ENCODE results near the gene ZDHHC12.

ZDHHC12 gene

GRCh38 chr9:128731691-128732090 lies 7.8 kb upstream of the ZDHHC12 start:
- Histone ChIP-seq H3K27ac (ENCODE audit: insufficient read depth in 1 of 2, low read depth in 1 of 2, low read length in 2 of 2, poor library complexity in 1 of 2, severe bottlenecking in 2 of 2) (no peak overlapping the region), H3K4me3 (ENCODE audit: control insufficient read depth in 1 of 7, extremely low read depth in 1 of 7, insufficient read depth in 4 of 7, low read depth in 2 of 7, low read length in 6 of 7) (no peak overlapping the region), H3K9me3 (ENCODE audit: control extremely low read depth in 1 of 5, control insufficient read depth in 4 of 5, insufficient read depth in 2 of 5, low read depth in 1 of 5, low read length in 4 of 5) (no peaks in the 10 kb centered on the region), H3K27me3 (replicated peaks in 2 of 5; ENCODE audit: control insufficient read depth in 4 of 5, insufficient read depth in 5 of 5, low read length in 4 of 5) (no peaks in the 10 kb centered on the region), H3K36me3 (ENCODE audit: control insufficient read depth in 4 of 4, insufficient read depth in 4 of 4, low read length in 3 of 4) (peaks cover 11 to 46% (median 15%) of the 10 kb centered on the region in 4 experiments), H3K4me1 (ENCODE audit: control extremely low read depth in 1 of 4, control insufficient read depth in 4 of 4, insufficient read depth in 4 of 4, low read length in 3 of 4) (peaks cover 0 to 2% (median 0%) of the 10 kb centered on the region in 4 experiments)
- CTCF ChIA-PET: interaction anchor here (0.7 to 1.2 kb wide), 2 partner anchors 33 to 87 kb away, joined by 3 read pairs; no protein-coding TSS in a partner anchor
- WGBS (ENCODE audit: insufficient coverage): 87% methylated on average over 9 of the region's 9 CpGs
- POLR2A ChIA-PET: no interaction called here
- no peak for DNase-seq

- Histone ChIP-seq H3K4me1 (ENCODE audit: control extremely low read depth in 1 of 4, control insufficient read depth in 4 of 4, insufficient read depth in 4 of 4, low read length in 3 of 4) (peaks cover 0 to 2% (median 0%) of the 10 kb centered on the region in 4 experiments), H3K9me3 (ENCODE audit: control extremely low read depth in 1 of 5, control insufficient read depth in 4 of 5, insufficient read depth in 2 of 5, low read depth in 1 of 5, low read length in 4 of 5) (no peaks in the 10 kb centered on the region), H3K36me3 (ENCODE audit: control insufficient read depth in 4 of 4, insufficient read depth in 4 of 4, low read length in 3 of 4) (peaks cover 11 to 46% (median 15%) of the 10 kb centered on the region in 4 experiments), H3K27me3 (replicated peaks in 2 of 5; ENCODE audit: control insufficient read depth in 4 of 5, insufficient read depth in 5 of 5, low read length in 4 of 5) (no peaks in the 10 kb centered on the region), H3K27ac (ENCODE audit: insufficient read depth in 1 of 2, low read depth in 1 of 2, low read length in 2 of 2, poor library complexity in 1 of 2, severe bottlenecking in 2 of 2) (no peak overlapping the region), H3K4me3 (ENCODE audit: control insufficient read depth in 1 of 7, extremely low read depth in 1 of 7, insufficient read depth in 4 of 7, low read depth in 2 of 7, low read length in 6 of 7) (no peak overlapping the region)
- CTCF ChIA-PET: interaction anchor here (0.7 to 1.2 kb wide), 2 partner anchors 34 to 88 kb away, joined by 3 read pairs; no protein-coding TSS in a partner anchor
- DNase-seq: no peak
- POLR2A ChIA-PET: no interaction called here
- 100% methylated on average over 8 of the region's 13 CpGs for WGBS (ENCODE audit: insufficient coverage)
Observed at GRCh38 chr9:128731093-128731492, 7.2 kb upstream of the ZDHHC12 start.

GRCh38 chr9:128729766-128730517 lies 6.0 kb upstream of the ZDHHC12 start:
- POLR2A ChIA-PET: no interaction called here
- H3K36me3 ChIP-seq (ENCODE audit: control insufficient read depth in 4 of 4, insufficient read depth in 4 of 4, low read length in 3 of 4): peaks cover 8 to 39% (median 12%) of the 10 kb centered on the region in 4 experiments
- no peaks in the 10 kb centered on the region for H3K9me3 ChIP-seq (ENCODE audit: control extremely low read depth in 1 of 5, control insufficient read depth in 4 of 5, insufficient read depth in 2 of 5, low read depth in 1 of 5, low read length in 4 of 5)
- no peak overlapping the region for H3K27ac ChIP-seq (ENCODE audit: insufficient read depth in 1 of 2, low read depth in 1 of 2, low read length in 2 of 2, poor library complexity in 1 of 2, severe bottlenecking in 2 of 2)
- H3K4me1 ChIP-seq (ENCODE audit: control extremely low read depth in 1 of 4, control insufficient read depth in 4 of 4, insufficient read depth in 4 of 4, low read length in 3 of 4): peaks cover 0 to 5% (median 3%) of the 10 kb centered on the region in 4 experiments
- CTCF ChIA-PET: no interaction called here
- no peak overlapping the region for H3K4me3 ChIP-seq (ENCODE audit: control insufficient read depth in 1 of 7, extremely low read depth in 1 of 7, insufficient read depth in 4 of 7, low read depth in 2 of 7, low read length in 6 of 7)
- H3K27me3 ChIP-seq (replicated peaks in 2 of 5; ENCODE audit: control insufficient read depth in 4 of 5, insufficient read depth in 5 of 5, low read length in 4 of 5): no peaks in the 10 kb centered on the region
- DNase-seq: no peak
- 99% methylated on average over 25 of the region's 27 CpGs for WGBS (ENCODE audit: insufficient coverage)

- no peak overlapping the region for H3K27ac ChIP-seq (ENCODE audit: insufficient read depth in 1 of 2, low read depth in 1 of 2, low read length in 2 of 2, poor library complexity in 1 of 2, severe bottlenecking in 2 of 2)
- ChIA-PET CTCF (no interaction called here), POLR2A (interaction anchor here (0.6 kb wide), 1 partner anchor 126 kb away, joined by 3 read pairs; no protein-coding TSS in a partner anchor)
- no peaks in the 10 kb centered on the region for H3K9me3 ChIP-seq (ENCODE audit: control extremely low read depth in 1 of 5, control insufficient read depth in 4 of 5, insufficient read depth in 2 of 5, low read depth in 1 of 5, low read length in 4 of 5)
- DNase-seq: no peak
- peaks cover 5 to 33% (median 10%) of the 10 kb centered on the region in 4 experiments for H3K36me3 ChIP-seq (ENCODE audit: control insufficient read depth in 4 of 4, insufficient read depth in 4 of 4, low read length in 3 of 4)
- 84% methylated on average over 4 of the region's 5 CpGs for WGBS (ENCODE audit: insufficient coverage)
- H3K27me3 ChIP-seq (replicated peaks in 2 of 5; ENCODE audit: control insufficient read depth in 4 of 5, insufficient read depth in 5 of 5, low read length in 4 of 5): no peaks in the 10 kb centered on the region
- no peak overlapping the region for H3K4me3 ChIP-seq (ENCODE audit: control insufficient read depth in 1 of 7, extremely low read depth in 1 of 7, insufficient read depth in 4 of 7, low read depth in 2 of 7, low read length in 6 of 7)
- H3K4me1 ChIP-seq (ENCODE audit: control extremely low read depth in 1 of 4, control insufficient read depth in 4 of 4, insufficient read depth in 4 of 4, low read length in 3 of 4): peaks cover 0 to 11% (median 10%) of the 10 kb centered on the region in 4 experiments
Observed at GRCh38 chr9:128729302-128729701, 5.4 kb upstream of the ZDHHC12 start.

- H3K4me3 ChIP-seq (ENCODE audit: control insufficient read depth in 1 of 7, extremely low read depth in 1 of 7, insufficient read depth in 4 of 7, low read depth in 2 of 7, low read length in 6 of 7): no peak overlapping the region
- no peaks in the 10 kb centered on the region for H3K9me3 ChIP-seq (ENCODE audit: control extremely low read depth in 1 of 5, control insufficient read depth in 4 of 5, insufficient read depth in 2 of 5, low read depth in 1 of 5, low read length in 4 of 5)
- POLR2A ChIA-PET: no interaction called here
- no peak for DNase-seq
- peaks cover 0 to 17% (median 11%) of the 10 kb centered on the region in 4 experiments for H3K4me1 ChIP-seq (ENCODE audit: control extremely low read depth in 1 of 4, control insufficient read depth in 4 of 4, insufficient read depth in 4 of 4, low read length in 3 of 4)
- CTCF ChIA-PET: no interaction called here
- H3K27ac ChIP-seq (ENCODE audit: insufficient read depth in 1 of 2, low read depth in 1 of 2, low read length in 2 of 2, poor library complexity in 1 of 2, severe bottlenecking in 2 of 2): no peak overlapping the region
- 88% methylated on average over 7 of the region's 7 CpGs for WGBS (ENCODE audit: insufficient coverage)
- H3K27me3 ChIP-seq (replicated peaks in 2 of 5; ENCODE audit: control insufficient read depth in 4 of 5, insufficient read depth in 5 of 5, low read length in 4 of 5): no peaks in the 10 kb centered on the region
- H3K36me3 ChIP-seq (ENCODE audit: control insufficient read depth in 4 of 4, insufficient read depth in 4 of 4, low read length in 3 of 4): peaks cover 5 to 29% (median 10%) of the 10 kb centered on the region in 4 experiments
Observed at GRCh38 chr9:128728298-128728697, 4.4 kb upstream of the ZDHHC12 start.

- peaks cover 4 to 24% (median 7%) of the 10 kb centered on the region in 4 experiments for H3K36me3 ChIP-seq (ENCODE audit: control insufficient read depth in 4 of 4, insufficient read depth in 4 of 4, low read length in 3 of 4)
- ChIA-PET CTCF (no interaction called here), POLR2A (no interaction called here)
- WGBS (ENCODE audit: insufficient coverage): 89% methylated on average over 5 of the region's 5 CpGs
- H3K4me3 ChIP-seq (ENCODE audit: control insufficient read depth in 1 of 7, extremely low read depth in 1 of 7, insufficient read depth in 4 of 7, low read depth in 2 of 7, low read length in 6 of 7): no peak overlapping the region
- H3K27me3 ChIP-seq (replicated peaks in 2 of 5; ENCODE audit: control insufficient read depth in 4 of 5, insufficient read depth in 5 of 5, low read length in 4 of 5): no peaks in the 10 kb centered on the region
- peaks cover 0 to 23% (median 16%) of the 10 kb centered on the region in 4 experiments for H3K4me1 ChIP-seq (ENCODE audit: control extremely low read depth in 1 of 4, control insufficient read depth in 4 of 4, insufficient read depth in 4 of 4, low read length in 3 of 4)
- no peaks in the 10 kb centered on the region for H3K9me3 ChIP-seq (ENCODE audit: control extremely low read depth in 1 of 5, control insufficient read depth in 4 of 5, insufficient read depth in 2 of 5, low read depth in 1 of 5, low read length in 4 of 5)
- H3K27ac ChIP-seq (ENCODE audit: insufficient read depth in 1 of 2, low read depth in 1 of 2, low read length in 2 of 2, poor library complexity in 1 of 2, severe bottlenecking in 2 of 2): no peak overlapping the region
- no peak for DNase-seq
Observed at GRCh38 chr9:128727640-128728248, 3.8 kb upstream of the ZDHHC12 start.

- no peaks in the 10 kb centered on the region for H3K9me3 ChIP-seq (ENCODE audit: control extremely low read depth in 1 of 5, control insufficient read depth in 4 of 5, insufficient read depth in 2 of 5, low read depth in 1 of 5, low read length in 4 of 5)
- 34% methylated on average over 8 of the region's 10 CpGs for WGBS (ENCODE audit: insufficient coverage)
- H3K27ac ChIP-seq (ENCODE audit: insufficient read depth in 1 of 2, low read depth in 1 of 2, low read length in 2 of 2, poor library complexity in 1 of 2, severe bottlenecking in 2 of 2): no peak overlapping the region
- H3K4me3 ChIP-seq (ENCODE audit: control insufficient read depth in 1 of 7, extremely low read depth in 1 of 7, insufficient read depth in 4 of 7, low read depth in 2 of 7, low read length in 6 of 7): peak overlapping the region in 6 of 7 experiments; percentile 73 to 95 (median 84)
- H3K4me1 ChIP-seq (ENCODE audit: control extremely low read depth in 1 of 4, control insufficient read depth in 4 of 4, insufficient read depth in 4 of 4, low read length in 3 of 4): peaks cover 0 to 30% (median 18%) of the 10 kb centered on the region in 4 experiments
- peak; percentile 22 to 59 (median 59) for DNase-seq
- H3K36me3 ChIP-seq (ENCODE audit: control insufficient read depth in 4 of 4, insufficient read depth in 4 of 4, low read length in 3 of 4): peaks cover 3 to 28% (median 15%) of the 10 kb centered on the region in 4 experiments
- no peaks in the 10 kb centered on the region for H3K27me3 ChIP-seq (replicated peaks in 2 of 5; ENCODE audit: control insufficient read depth in 4 of 5, insufficient read depth in 5 of 5, low read length in 4 of 5)
- CTCF ChIA-PET: interaction anchor here (1.1 to 2.4 kb wide), 3 partner anchors 9 to 93 kb away, joined by 3 to 9 read pairs (median 5); partner anchors contain the start of gene ENDOG
- POLR2A ChIA-PET: no interaction called here
Observed at GRCh38 chr9:128724744-128725211, 851 bp upstream of the ZDHHC12 start.

All from common myeloid progenitor, CD34-positive (primary cell).